DMS79 treated with DMSO at 0.1 percent for 48 hours (cell line): Measurements from ENCODE around the gene TAF3.

Source experiments
- DNase-seq: peaks from one replicate; lab custom pipeline; 2025; lab: John Stamatoyannopoulos, UW

The TAF3 gene

DNA sequence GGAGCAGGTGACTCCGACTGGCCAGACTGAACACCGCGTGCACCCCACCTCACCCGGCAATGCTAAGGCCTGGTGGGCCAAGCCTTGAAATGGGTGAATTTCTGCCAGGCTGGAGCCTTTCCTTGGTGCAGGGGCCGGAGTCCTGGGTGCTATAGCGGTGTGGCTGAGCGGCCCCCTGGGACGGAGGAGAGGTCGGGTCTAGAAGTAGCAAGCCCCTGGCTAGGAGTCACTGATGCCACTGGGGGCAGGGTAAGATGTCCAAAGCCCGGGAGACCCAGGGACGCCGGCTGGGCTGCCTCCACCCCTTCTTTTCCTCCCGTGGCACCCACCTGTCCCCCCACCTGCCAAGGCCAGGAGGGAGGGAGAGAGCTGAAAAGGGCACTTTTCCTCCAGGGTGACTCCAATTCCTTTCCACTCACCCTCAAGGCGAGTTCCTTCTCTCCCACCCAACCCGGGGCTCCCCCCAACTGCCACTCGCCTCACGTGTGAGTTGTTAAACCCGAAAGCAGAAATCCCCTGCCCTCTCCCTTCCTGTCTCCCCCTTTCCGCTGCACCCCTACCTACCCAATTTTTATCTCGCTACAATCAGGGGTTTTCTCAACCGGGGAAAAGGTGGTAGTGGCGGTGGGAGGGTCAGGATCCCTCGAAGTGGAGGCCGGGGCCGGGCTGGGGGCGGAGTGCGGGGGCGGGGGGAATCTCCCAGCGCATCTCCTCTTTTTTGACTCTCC lies 230.1 kb downstream of the TAF3 start:
- no peak for DNase-seq

DNA sequence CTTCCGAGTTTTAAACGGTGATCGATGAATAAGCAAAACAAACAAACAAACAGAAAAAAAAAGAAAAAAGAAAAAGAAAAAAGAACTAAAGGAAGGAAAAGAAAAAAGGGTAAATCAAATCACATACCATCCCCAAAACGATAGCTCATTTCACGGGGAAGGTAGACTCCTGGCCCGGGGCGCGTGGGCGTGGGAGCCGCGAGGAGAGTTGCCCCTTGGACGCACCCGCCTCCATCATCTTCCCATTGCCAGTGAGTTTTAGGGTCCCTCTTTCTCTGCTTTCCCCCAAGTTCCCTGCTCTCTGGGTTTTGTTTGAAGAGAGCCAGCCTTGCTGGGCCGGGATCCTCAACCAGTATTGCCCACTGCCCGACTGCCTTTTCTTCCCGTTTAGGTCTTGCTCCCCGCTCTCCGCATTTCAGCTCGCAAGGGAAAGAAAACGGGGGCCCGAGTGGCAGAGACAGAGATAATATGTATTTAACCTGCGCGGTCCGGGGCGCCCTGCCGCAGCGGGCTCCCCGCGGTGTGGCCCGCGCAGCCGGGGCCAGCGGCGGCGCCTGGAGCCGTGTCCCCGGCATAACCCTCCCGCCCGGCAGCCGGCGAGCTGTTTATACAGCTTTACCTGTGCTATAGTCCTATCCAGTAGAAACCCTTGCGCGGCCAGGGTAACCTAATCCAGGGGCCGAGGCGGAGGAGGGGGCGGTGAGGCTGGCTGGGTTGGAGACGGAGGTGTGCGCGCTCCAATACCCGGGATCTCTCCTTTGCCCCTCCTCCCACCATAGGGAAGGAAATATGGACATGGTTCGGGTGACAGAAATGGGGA lies 230.9 kb downstream of the TAF3 start:
- no peak for DNase-seq

DNA sequence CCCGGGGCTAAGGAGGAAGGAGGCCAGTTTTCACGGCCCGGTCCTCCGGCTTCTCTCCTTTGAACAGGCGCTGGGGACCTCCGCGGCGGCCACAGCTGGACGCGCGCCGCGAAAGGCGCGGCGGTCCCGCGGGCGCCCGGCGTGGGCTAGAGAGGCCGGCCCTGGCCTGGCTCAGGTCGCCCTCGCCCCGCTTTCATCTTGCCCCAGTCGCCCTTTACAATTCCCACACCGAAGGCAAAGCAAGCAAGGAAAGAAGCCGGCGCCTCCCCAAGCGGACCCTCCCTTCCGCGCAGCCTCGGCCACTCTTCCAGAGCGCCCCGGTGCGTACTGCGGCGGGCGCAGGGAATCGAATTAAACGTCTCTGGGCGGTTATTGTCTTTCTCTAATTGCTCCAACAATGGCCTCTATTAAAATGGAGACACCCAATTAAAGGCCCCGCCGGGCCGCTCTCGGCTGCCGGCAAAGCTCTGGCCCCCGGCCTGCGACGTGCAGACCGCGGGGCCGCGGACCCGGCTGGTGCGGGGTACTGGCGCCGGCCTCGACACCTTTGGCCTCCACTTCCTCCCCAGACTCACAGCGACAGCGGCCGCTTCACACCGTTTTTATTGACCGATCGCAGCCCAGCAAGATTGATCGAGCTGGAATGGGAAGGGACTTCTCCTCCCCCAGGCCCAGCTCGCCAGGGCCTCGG lies 231.7 kb downstream of the TAF3 start:
- no peak for DNase-seq

DNA sequence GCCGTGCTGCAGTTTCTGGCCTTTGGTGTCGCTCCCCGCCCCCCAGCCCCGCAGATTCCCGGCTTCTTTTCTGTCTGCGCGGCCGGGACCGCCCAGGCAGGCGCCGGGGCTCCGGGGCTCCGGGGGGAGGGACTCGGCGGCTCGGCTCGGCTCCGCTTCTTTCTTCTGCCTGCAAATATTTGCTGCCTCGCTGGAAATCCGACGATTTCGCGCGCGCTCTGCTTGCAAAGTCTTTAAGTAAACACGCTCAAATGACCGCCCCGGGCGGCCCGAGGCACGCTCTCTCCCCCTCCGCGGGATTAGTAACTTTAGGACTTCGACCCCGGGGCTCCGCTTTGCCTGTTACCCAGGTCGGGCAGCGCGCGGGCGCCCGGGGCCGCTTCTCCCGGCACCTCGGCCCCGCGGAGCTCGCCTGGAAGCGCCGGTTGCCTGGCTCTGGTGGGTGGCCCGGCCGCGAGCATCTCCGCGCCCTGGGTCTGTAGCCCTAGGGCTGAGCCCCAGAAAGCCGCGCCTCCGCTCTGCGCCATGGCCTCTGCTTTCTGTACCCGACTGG lies 232.3 kb downstream of the TAF3 start:
- no peak for DNase-seq

DNA sequence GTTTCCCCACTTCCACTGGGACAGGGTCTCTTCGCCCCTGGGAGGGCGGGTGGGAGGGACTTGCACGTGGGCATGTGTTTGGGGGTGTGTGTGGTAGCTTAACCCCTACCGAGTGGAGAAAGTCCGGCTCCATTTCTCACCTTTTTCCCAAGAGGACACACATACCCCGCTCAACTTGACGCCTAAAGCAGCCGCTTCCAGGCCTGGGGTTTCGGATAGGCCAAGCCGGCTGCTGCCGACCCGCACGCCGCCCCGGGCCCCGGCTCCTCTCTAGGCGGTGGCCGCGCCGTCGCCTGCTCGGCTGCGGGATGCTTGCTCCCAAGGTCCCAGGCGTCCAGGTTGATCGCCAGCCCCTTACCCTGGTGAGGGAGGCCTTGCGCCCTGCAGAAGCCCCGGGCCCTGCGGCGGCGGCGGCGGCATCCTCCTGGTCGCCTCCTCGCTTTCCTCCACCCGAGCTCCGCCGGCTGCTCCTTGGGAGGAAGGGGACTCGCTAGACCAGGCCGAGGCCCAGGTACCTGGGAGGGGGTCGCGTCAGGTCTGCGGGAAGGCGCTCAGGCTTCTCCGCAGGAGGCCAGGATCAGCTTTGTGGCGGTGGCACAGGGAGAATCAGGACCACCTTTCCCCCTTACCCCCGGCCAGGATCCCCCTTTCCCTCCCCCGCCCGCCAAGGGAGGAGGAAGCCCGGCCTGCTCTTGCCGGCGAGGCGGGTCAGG lies 233.0 kb downstream of the TAF3 start:
- no peak for DNase-seq

DNA sequence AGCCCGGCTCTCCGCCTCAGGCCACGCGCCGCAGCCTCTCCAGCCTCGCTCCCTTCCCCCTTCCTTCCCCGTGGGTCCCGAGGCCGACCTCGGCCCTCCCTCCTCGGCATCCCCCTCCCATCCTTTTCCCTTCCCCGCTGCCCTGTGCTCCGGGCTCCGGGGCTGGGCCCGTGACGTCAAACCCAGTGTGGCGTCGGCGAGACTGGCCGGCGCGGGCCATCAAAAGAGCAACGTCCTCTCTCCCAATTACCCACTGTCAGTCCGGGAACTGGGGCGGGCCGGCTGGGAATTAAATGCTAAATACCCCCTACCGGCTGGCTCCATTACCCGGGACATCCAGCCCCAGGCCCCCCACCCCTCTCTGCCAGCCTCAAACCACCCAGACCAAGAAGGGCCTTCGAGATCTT lies 233.5 kb downstream of the TAF3 start:
- DNase-seq, result no peak

DNA sequence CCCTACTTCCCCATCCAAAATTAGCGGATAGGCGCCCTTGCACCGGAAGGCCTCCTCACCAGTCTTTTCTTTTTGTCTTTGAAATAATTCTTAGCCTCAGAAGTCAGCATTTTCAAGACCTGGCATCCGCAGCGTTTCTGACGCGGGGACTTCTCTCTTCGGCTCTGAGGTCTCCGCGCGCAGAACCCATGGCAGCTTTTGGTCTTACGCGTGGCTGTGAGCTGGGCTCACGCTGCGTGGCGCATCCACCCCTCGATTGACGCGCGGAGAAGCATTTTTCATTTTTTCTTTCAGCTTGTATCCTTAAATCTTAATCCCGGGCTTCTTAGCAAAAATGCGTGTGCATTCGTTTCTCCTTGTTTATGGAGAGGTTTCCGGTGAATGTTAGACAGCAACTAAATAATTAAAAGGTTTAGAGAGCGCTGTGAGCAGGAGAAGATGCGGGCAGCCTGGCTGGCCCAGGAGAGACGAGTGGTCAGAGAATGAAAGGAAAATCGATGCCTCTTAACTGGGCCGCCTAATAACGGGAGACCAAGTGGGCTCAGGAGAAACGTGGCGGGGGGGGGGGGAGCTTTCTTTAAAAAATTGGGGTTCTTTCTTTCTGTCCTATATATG lies 234.1 kb downstream of the TAF3 start:
- DNase-seq, result no peak

DNA sequence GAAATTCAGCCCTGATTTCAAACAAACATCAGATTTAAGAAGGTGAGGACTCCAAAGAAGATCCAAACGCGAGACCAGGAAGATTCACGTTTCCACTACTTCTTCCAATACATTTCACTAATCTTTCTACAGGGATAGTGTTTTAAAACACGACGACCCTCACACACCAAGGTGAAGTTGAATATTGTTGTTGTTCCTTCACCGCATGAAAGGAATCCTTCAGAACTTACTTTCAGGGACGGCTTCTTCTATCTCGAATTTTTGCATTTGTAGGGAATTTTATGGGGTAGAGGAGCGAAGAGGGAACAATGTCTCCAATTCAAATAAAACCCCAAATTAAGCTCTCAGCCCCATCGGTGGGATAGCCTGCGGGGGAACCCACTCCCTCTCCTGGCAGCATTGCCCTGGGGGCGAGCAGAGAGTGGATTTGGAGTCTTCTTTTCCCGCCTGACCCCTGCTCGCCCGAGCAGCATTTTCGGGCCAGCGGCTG lies 234.7 kb downstream of the TAF3 start:
- DNase-seq, result no peak

DNA sequence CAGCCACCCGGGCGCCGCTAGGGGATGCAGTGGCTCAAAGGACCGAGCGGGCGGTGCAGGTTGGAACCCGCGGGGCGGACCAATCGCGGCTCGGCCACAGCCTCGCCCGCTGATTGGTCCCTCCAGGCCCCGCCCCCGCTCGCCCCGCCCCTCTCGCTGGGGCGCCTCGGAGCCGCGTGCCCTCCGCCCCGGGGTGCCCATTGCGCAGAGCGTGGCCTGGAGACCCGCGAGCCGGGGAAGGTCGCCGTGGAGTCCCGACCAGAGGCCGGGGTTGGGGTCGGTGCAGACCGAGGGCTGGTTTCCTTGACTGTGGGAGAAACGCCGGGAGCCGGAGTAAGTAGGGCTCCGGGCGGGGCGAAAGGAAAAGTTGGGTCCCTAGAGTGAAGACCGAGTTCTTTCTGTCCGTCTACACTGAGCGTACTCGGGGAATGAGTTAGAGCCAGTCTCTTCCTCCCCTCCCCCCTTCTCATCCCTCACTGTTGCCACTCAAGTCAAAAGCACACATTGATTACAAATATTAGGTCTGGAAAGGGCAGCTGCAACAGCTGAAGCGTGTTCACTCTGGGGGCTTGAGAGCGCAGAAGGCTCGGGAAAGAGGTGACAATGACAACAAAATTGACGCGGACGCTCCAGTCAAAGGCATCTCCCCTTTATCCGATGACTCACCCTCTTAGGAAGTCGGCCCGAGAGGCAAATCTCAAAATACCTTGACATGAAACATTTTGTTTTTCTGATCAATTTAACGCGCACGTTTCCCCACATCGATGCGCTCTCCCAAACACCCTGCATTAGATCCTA lies 235.3 kb downstream of the TAF3 start:
- peak; percentile 7 for DNase-seq

DNA sequence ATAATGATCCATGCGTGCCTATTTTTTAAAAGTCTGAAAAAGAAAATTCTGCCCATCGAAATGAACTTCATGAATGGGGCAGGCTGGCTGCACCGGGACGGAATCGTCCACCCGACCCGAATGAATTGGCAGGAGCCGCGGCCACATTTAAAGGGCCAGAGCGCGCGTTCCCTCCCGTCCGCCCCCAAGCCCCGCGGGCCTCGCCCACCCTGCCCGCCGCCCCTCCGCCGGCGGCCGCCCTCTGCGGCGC lies 235.9 kb downstream of the TAF3 start:
- DNase-seq, result no peak

DNA sequence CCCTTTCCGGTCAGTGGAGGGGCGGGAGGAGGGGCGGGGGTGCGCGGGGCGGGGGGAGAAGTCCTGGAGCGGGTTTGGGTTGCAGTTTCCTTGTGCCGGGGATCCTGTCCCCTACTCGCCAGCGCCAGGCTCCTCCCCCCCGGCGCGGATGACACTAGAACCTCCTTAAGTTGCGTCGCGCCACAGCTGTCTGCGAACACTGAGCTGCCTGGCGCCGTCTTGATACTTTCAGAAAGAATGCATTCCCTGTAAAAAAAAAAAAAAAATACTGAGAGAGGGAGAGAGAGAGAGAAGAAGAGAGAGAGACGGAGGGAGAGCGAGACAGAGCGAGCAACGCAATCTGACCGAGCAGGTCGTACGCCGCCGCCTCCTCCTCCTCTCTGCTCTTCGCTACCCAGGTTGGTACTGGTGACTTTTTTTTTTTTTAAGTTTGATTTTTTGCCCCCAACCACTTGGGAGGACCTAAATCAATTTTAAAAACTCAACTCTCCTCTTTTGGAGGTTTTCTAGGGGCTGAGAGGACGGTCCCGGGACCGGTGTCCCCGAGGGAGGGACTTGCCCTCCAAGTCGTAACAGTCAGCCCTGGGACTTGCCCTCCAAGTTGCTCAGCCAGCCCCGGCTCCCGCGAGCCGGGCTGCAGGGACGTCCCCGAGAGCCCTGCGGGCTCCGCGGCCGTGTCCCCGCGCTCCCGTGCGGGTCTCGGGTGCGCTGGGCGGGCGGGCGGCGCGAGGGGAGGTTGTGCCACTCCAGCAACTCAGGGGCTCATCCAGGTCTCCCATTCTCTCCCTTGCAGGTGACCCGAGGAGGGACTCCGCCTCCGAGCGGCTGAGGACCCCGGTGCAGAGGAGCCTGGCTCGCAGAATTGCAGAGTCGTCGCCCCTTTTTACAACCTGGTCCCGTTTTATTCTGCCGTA lies 236.4 kb downstream of the TAF3 start, which contains the start of gene GATA3:
GATA3 (plus strand) TSS at position 195 of the 914 bp plus-strand sequence. CDS start 968 bp downstream, outside the sequence.
- DNase-seq, result no peak

DNA sequence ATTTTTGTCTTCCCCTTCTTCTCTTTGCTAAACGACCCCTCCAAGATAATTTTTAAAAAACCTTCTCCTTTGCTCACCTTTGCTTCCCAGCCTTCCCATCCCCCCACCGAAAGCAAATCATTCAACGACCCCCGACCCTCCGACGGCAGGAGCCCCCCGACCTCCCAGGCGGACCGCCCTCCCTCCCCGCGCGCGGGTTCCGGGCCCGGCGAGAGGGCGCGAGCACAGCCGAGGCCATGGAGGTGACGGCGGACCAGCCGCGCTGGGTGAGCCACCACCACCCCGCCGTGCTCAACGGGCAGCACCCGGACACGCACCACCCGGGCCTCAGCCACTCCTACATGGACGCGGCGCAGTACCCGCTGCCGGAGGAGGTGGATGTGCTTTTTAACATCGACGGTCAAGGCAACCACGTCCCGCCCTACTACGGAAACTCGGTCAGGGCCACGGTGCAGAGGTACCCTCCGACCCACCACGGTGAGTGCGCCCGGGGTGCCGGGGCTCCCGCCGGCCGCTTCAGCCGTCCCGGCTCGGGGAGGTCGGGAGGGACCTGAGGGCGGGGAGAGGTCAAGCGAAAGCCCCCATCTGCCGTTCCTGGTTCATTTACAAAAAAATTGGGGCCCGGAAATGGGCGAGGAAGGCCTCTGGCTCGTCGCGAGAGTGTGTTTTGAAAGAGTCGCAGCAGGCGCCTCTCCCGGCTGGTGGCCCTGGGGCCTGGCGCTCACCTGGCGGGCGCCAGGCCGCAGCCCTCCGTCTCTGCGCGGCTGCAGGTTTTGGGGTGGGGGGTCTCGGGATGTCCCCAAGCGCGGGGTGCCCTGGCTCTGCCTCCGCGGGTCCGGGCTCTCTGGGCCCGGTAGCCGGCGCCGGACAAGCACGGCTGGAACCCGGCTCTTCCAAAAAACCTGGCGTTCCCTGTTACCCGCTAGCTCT lies 237.4 kb downstream of the TAF3 start:
- no peak for DNase-seq

DNA sequence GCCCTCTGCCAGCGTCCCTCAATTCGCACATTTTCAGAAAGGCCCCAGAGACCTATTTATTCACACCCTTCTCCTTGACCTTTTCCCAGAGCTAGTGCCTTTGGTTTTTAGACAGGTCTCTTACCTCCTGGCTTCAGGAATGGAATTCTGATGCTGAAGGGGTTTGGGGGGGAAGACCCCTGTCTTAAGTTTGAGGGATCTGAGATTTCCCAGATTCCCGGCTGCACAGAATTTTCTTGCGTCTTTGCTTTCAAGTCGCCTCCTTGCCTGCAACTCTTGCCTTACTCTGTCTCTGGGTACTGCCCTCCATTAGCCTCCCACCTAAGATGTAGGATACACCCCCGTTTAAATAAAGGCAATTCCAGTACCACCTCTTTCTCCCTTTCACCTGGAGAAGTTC lies 238.1 kb downstream of the TAF3 start:
- DNase-seq, result no peak

DNA sequence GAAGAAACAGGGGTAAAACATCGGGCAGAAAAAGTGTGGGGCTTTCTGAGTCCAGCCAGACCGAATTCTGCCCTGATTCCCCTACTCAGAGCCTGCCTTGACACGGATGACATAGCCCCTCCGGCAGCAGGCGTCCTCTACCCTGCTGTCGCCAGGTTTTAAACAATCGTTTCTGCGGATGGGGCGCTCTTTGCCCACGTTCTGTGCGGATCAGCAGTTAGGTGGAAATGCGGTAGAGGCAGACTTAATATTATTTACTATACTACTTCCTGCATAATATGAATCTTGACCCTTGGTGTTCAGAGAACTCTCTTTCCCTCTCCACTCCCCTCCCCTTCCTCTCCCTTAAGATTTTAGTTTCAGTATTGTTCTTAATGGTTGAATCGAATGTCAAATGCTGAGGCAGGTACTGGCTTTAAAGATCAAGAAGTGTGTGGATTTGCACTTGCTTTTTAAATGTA lies 238.6 kb downstream of the TAF3 start:
- DNase-seq, result no peak

DNA sequence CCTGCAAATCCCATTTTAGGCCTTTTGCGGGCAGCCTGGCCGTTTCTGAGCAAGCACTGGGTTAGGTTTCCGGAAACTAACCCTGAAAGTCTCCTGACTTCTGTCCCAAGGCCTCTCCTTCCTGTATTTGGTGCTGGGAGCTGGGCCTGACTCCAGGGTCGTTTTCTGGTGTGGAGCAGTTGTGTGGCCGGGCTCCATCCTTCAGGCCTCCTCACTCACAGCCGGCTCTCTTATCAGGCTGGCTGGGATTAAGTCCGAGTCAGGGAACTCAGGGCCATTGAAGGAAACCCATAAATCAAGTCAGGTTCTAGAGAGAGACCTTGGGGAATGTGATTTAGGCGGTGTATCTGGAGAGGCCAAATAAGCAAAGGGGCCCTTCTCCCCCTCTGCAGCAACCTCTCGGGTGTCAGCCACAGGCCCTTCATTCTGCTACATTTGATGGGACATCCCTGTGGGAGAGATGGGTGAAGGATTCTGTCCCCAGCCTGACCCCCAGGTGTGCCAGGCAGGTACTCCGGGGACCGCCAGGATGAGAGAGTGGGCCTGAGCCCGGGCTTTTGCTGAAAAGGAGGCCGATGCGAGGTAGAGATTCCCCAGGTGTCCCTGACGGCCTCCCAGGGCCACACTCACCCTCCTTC lies 239.4 kb downstream of the TAF3 start:
- no peak for DNase-seq

DNA sequence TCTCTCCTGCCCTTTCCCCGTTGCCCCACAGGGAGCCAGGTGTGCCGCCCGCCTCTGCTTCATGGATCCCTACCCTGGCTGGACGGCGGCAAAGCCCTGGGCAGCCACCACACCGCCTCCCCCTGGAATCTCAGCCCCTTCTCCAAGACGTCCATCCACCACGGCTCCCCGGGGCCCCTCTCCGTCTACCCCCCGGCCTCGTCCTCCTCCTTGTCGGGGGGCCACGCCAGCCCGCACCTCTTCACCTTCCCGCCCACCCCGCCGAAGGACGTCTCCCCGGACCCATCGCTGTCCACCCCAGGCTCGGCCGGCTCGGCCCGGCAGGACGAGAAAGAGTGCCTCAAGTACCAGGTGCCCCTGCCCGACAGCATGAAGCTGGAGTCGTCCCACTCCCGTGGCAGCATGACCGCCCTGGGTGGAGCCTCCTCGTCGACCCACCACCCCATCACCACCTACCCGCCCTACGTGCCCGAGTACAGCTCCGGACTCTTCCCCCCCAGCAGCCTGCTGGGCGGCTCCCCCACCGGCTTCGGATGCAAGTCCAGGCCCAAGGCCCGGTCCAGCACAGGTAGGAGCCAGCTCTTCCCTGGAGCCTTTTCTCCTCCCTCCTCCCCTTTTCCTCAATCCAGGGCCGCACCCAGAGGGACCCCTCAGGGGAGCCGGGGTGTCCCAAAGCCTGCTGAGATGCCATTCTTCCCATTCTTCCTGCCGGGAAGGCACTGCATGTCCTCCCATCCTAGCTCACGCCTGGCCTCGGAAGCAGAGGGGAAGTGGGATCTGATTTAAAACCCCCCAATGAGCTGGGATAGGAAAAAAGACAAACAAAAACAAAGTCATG lies 240.2 kb downstream of the TAF3 start:
- DNase-seq, result no peak
